GM12892 (cell line): ENCODE results near the gene ITIH3.

Source experiments
- POLR2A ChIP-seq: IDR thresholded peaks from 2 replicates; pipeline ENCODE4 v1.6.1; 2011; ENCODE audit warnings: low read depth, low read length, control low read depth
- POLR2AphosphoS5 ChIP-seq: IDR thresholded peaks from 2 replicates; pipeline ENCODE4 v1.6.1; 2011; ENCODE audit warnings: low read depth, low read length, control low read depth
- TAF1 ChIP-seq: IDR thresholded peaks from 2 replicates; pipeline ENCODE4 v1.6.1; 2011; ENCODE audit warnings: low read depth, mild to moderate bottlenecking, control low read depth, low read length, borderline replicate concordance

DNA sequence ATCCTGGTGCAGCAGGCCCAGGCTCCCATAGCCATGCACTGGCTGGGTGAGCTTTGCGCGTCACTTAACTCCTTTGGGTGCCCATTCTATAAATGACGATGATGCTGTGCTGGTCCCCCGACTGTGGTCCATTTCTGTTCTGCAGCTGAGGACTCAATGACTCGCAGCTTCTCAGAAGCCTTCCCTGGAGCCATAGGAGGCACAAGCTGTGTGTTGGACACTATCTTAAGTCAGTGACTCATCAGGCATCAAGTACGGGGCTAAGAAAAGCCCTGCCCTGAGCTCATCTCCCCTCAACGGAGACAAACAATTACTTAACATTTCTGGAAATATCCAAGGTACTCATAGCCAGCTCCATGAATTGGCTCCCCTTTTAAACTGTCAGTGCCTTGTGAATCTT is 54.0 kb downstream of the ITIH3 start:
- no peak for TF ChIP-seq TAF1
- TF ChIP-seq POLR2A = no peak
- no peak for TF ChIP-seq POLR2AphosphoS5
